Activated CD4-positive, CD25-positive, alpha-beta regulatory T cell treated with anti-CD3 and anti-CD28 coated beads, Interleukin-2, amount 50 U/mL, for 16 hours (primary cell): ENCODE results near the gene KIRREL3.
"Not testable (repeated sequence)": the region's sequence is repeated elsewhere in the genome, so short reads cannot be mapped to it uniquely, and the experiment has no call there.

Source experiments
- DNase-seq: peaks from one replicate; pipeline ENCODE4 v3.0.0-alpha.2; 2020; ENCODE audit warnings: low read depth, low spot score

Gene KIRREL3

DNA sequence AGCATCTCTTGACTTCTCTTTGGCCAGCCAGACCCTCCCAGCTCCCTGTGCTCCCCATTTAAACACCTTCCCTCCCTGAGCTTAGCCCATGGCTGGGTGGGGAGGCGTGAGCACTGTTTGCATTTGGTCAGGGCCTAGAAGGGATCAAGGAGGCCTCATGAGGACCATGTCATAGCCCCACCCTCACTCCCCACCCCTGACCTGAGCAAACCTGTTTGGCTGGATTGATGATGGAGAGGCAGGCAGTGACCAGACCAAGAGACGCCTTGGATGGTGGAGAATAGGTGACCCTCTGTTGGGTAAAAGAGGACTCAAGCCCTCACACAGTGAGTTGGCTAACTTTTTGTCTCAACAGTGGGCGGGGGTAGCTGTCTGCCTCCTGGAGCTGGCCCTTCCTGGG lies 595.2 kb downstream of the KIRREL3 start:
- no peak for DNase-seq

DNA sequence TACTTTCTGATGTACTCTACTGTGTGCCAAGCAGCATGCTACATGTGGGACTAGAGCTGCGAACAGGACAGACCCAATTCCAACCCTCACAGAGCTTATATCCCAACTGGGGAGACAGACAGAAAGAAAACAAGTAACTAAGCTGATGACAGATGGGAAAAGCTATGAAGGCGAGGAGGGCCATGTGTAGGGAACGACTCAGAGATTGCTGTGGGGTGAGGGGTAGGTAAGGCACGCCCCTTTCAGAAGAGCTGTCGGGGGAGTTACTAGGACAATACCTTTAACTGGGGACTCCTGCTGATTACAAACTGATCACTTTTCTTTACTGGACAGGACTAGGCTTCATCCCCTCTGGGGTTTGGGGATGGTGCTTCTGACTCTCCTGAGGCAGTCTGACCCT lies 596.2 kb downstream of the KIRREL3 start:
- no peak for DNase-seq

- no peak for DNase-seq
These were observed 596.9 kb downstream of the KIRREL3 start for GRCh38 chr11:126403658-126404057.

GRCh38 chr11:126403022-126403581 lies 597.5 kb downstream of the KIRREL3 start:
- no peak for DNase-seq

- no peak for DNase-seq
These were observed 600.1 kb downstream of the KIRREL3 start for GRCh38 chr11:126400479-126400878.

GRCh38 chr11:126400019-126400418 lies 600.6 kb downstream of the KIRREL3 start:
- no peak for DNase-seq

GRCh38 chr11:126398721-126399120 lies 601.8 kb downstream of the KIRREL3 start:
- DNase-seq = no peak

DNA sequence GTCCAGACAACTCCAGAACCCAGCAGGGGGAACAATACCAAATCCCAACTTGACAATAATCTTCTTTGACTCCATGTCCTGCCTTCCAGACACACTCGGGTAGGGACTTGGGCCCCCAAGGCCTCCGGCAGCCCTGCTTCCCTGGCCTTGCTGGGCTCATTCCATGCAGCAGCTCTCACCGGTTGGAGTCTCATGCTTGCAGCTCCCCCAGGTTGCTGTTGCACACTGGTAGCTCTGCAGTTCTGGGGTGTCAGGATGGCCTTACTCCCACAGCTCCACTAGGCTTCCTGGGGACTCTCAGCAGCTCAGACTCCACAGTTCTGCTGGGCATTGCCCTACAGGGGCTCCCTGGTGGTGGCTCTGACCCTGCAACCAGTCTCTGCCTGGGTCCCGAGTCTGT lies 602.3 kb downstream of the KIRREL3 start:
- DNase-seq = no peak

DNA sequence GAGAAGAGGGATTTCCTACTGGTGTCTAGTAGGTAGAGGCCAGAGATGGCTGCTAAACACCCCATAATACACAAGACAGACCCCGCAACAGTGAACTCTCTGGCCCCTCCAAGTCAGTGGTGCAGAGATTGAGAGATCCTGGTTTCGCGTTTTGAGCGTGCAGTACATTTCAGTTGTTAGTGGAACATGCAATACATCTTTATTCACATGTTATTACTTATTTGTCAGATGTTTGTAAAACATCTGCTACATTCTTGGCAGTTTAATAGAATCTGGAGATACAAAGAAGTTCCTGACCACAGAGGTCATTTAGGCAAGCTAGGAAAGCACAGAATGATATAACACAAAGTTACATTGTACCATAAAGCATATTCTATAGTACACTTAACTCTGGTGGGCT lies 603.6 kb downstream of the KIRREL3 start:
- DNase-seq = no peak

GRCh38 chr11:126396266-126396665 lies 604.3 kb downstream of the KIRREL3 start:
- DNase-seq = not testable (repeated sequence)

GRCh38 chr11:126395784-126396183 lies 604.8 kb downstream of the KIRREL3 start:
- not testable (repeated sequence) for DNase-seq

DNA sequence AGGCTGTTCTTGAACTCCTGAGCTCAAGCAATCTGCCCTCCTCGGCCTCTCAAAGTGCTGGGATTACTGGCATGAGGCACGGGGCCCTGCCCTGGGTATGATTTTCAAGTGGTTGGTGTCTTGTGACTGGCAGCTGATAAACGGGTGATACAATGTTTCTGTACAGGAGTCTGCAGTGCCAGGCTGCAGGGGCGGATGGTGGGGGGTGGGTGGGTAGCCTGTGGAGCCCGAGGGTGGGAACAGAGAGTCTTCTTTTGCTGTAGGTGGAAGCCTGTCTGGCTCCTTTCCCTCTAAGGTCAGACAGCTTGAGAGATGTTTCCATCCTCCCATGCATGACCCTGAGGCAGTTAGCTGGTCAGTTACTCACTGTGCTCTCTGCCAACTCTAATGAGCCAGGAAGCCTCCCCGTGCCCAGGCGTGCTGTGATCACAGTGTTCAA lies 605.9 kb downstream of the KIRREL3 start:
- DNase-seq = not testable (repeated sequence)

DNA sequence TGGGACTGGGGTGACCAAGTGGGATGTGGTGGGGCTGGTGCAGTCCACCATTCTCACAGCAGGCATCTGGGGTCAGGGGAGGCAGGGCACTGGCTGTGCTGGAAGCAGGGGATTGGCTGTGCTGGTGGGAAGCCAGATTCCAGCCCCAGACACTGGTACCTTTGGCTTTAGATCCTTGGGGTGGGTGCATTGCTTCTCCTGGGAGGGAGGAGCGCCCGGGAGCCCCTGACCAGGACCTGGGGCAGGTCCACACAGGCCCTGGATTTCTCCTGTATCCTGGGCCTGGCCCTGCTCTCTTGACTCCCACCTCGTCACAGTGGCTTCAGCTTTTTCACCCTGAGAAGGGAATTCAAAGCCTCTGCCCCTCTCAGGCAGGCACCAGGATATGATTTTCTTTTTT lies 606.5 kb downstream of the KIRREL3 start:
- no peak for DNase-seq

- no peak for DNase-seq
These were observed 607.4 kb downstream of the KIRREL3 start for GRCh38 chr11:126393143-126393542.

- DNase-seq = no peak
These were observed 607.9 kb downstream of the KIRREL3 start for GRCh38 chr11:126392633-126393013.

GRCh38 chr11:126391970-126392632 lies 608.5 kb downstream of the KIRREL3 start:
- DNase-seq = no peak

GRCh38 chr11:126391286-126391954 lies 609.1 kb downstream of the KIRREL3 start:
- DNase-seq = no peak

DNA sequence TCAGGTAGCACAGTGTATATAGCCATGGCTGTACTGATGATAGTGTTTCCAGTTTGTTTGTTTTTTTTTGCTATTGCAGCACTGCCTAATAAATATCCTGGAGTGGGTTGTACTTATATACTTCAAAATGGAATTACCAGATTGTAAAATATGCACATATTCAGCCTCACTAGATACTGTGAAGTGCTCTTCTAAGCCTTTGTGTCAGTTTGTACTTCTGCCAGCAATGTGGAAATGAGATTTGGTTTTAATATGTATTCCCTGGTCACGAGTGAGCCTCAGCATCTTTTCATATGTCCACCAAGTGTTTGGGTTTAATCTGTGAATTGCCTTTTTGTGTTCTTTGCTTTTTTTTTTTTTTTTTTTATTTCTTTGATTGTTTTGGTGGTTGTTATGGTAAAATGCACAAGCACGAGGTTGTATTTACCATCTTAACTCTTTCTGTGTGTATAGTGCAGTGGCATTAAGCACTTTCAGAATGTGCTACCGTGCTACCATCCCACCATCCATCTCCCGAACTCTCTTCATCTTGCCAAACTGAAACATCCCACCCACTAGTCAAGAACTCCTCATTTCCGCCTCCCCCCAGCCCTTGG lies 610.2 kb downstream of the KIRREL3 start:
- no peak for DNase-seq

- no peak for DNase-seq
These were observed 612.7 kb downstream of the KIRREL3 start for GRCh38 chr11:126387857-126388256.

DNA sequence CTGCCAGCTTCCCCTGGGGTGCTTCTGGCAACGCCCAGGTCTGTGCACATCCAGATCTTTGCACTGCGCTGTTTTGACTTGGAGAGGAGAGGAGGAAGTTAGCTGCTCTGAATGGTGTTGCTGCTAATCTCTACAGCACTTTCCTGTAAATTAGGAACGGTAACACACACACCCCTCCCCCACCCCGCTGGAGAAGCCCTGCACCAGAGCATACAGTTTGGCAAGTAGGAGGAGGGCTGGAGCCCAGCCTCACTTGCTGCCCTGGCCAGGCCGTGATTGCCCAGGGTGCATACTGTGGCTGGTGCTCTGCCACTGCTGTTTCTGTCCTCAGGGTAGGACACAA lies 613.9 kb downstream of the KIRREL3 start:
- DNase-seq = not testable (repeated sequence)

DNA sequence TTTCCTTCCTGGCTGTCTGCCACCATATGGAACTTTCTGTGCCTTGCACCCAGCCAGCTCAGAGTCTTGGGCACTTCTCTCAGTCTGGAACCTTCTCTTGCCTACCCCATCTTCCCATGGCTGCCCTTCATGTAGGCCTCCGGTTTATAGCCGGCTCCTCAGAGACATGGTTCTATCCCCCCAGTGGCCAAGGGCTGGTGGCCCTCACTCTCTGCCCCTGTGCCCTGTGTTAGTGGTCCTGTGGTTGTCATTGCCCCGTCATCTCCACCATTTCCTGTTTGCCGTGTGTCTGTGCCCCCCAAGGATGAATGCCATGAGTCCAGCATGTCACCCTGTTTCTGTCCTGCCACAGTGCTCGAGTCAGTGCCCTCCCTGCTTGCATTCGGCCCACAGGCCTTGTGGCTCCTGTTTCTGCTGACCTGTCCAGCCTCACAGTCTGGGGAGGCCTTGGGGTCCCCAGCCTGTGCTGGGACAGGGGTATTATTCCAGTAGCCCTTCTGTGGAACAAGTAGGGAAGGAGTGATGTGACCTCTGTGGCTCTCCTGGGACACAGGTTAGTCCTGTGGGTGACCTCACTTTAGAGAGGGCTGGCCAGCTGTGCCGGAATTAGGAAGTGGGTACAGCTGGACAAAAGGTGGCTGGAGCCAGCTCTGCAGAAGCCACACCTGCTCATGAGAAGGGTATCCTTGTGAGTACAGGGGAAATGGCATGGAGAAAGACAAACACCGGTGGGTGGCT lies 614.4 kb downstream of the KIRREL3 start:
- DNase-seq = no peak

GRCh38 chr11:126384449-126385070 lies 616.0 kb downstream of the KIRREL3 start:
- no peak for DNase-seq
